ENCODE results near the gene SIRPA. TPM values are rescaled to one million over a fixed set of nuclear protein-coding genes. Genes with fewer than 3 reads are reported as not detected.
A peak's percentile ranks its signal among the peaks of the same experiment; 100 is the strongest.

SIRPA gene
- total and polyA plus RNA-seq, 2 of the 8 experiments (the other 6 are each of a cell fraction or from before 2014, with no cell fraction given) = 3.9 to 4.3 TPM

DNA sequence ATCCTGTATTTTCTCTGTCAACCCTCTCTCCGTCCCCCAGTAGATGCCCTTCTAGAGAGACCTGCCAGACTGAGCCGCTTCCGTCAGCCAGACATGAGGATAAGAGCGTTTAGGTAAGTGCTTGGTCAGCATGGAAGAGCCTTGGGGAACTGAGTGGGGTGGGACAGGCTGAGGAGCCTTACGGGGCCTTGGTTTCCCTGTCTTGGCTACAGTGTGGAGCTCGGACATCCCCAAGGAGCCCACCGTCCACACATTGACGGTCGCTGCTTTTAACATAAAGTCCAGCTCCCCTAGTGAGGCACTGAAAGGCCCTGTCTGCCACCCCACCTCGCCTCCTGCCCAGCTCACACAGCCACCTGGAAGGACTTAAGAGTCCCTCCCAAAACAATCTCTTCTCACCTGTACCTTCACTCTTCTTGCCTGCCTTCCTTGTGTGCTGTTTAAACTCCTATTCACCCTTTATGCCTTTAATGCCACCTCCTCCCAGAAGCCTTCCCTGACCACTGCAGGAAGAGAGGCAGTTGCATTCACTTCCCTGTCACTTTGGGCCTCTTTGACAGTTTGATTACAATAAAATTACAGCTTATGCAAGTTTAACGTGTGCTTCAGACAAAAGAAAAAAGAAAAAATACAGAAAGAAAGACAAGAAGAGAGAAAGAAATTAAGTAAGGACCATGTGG is 56.4 kb downstream of the SIRPA start:
- CTCF ChIA-PET (ENCODE audit: partially characterized antibody) = interaction anchor here (0.7 to 9.9 kb wide), 5 partner anchors 13 to 142 kb away, joined by 3 to 51 read pairs (median 3); no protein-coding TSS in a partner anchor
- TF ChIP-seq, protein P1, sequence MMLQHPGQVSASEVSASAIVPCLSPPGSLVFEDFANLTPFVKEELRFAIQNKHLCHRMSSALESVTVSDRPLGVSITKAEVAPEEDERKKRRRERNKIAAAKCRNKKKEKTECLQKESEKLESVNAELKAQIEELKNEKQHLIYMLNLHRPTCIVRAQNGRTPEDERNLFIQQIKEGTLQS (IDR thresholded peaks at IDR 0.05; ENCODE audit: insufficient read depth, low read depth, low read length) = no peak
- no peak for TF ChIP-seq CHD2 (IDR thresholded peaks at IDR 0.05; ENCODE audit: low read length)
- TF ChIP-seq CEBPB (IDR thresholded peaks at IDR 0.05; ENCODE audit: low read depth, low read length) = no peak
- TF ChIP-seq NRF1 (IDR thresholded peaks at IDR 0.05; ENCODE audit: low read depth, low read length) = no peak
- TF ChIP-seq CBX8 (IDR thresholded peaks at IDR 0.05; ENCODE audit: borderline replicate concordance, low read depth, low read length) = no peak
- no peak for TF ChIP-seq CBX5 (IDR thresholded peaks at IDR 0.05; ENCODE audit: low read depth, low read length)
- no peak for TF ChIP-seq HDAC2 (IDR thresholded peaks at IDR 0.05; ENCODE audit: borderline replicate concordance in 1 of 2, low read depth in 2 of 2, low read length in 2 of 2)
- no peak for TF ChIP-seq SRF (IDR thresholded peaks at IDR 0.05; ENCODE audit: low read depth, low read length)
- TF ChIP-seq BACH1 (IDR thresholded peaks at IDR 0.05; ENCODE audit: low read length) = no peak
- TF ChIP-seq POU5F1 (IDR thresholded peaks at IDR 0.05; ENCODE audit: low read depth, low read length) = no peak
- TF ChIP-seq, protein P2, sequence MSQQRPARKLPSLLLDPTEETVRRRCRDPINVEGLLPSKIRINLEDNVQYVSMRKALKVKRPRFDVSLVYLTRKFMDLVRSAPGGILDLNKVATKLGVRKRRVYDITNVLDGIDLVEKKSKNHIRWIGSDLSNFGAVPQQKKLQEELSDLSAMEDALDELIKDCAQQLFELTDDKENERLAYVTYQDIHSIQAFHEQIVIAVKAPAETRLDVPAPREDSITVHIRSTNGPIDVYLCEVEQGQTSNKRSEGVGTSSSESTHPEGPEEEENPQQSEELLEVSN (IDR thresholded peaks at IDR 0.05) = no peak
- no peak for TF ChIP-seq POLR2AphosphoS5 (IDR thresholded peaks at IDR 0.05; ENCODE audit: low read depth, low read length)

More for the DNA sequence above, 56.4 kb downstream of the SIRPA start:
- no peak overlapping the region for H3K4me2 ChIP-seq (ENCODE audit: insufficient read depth in 1 of 2, low read depth in 2 of 2, low read length in 2 of 2)
- H3K79me2 ChIP-seq (ENCODE audit: control insufficient read depth in 1 of 2, insufficient read depth in 2 of 2, low read length in 2 of 2) = no peaks in the 10 kb centered on the region
- H2AFZ ChIP-seq (ENCODE audit: low read length) = no peak overlapping the region
- H3K27ac ChIP-seq (ENCODE audit: low read depth, low read length) = no peak overlapping the region
- H3K4me1 ChIP-seq (replicated peaks in 1 of 4; ENCODE audit: control insufficient read depth in 3 of 4, insufficient read depth in 4 of 4, low read length in 3 of 4) = peaks cover 4 to 27% (median 14%) of the 10 kb centered on the region in 4 experiments; a peak in 6 of 7 replicates
- H4K91ac ChIP-seq (replicated peaks; ENCODE audit: insufficient read length, low read length) = no peak overlapping the region
- H3K23me2 ChIP-seq (ENCODE audit: low read depth, low read length) = peaks cover 4% of the 10 kb centered on the region; the same call in 1 of the 2 replicates
- H3K36me3 ChIP-seq (ENCODE audit: control insufficient read depth in 2 of 4, insufficient read depth in 4 of 4, low read length in 3 of 4) = no peaks in the 10 kb centered on the region
- 85% methylated on average over 11 of the region's 11 CpGs; no CpG with 5 or more reads in 1 of the 2 experiments for WGBS, 2 experiments (ENCODE audit: extremely low coverage in 1 of 2, insufficient coverage in 1 of 2, insufficient read length in 1 of 2, insufficient replicate concordance in 2 of 2, low coverage in 1 of 2, low lambda C conversion rate in 2 of 2, missing lambda C conversion rate in 1 of 2)
- H3K79me1 ChIP-seq (ENCODE audit: low read depth, low read length) = no peaks in the 10 kb centered on the region
- no peak overlapping the region for H4K5ac ChIP-seq (ENCODE audit: insufficient read length, low read depth, low read length)
- no peak for DNase-seq (ENCODE audit: low read depth in 1 of 2, low spot score in 2 of 2)
- H4K8ac ChIP-seq (ENCODE audit: extremely low read depth, insufficient read depth, low read length) = no peak overlapping the region
- no peak for FAIRE-seq
- no peak overlapping the region for H3K56ac ChIP-seq (replicated peaks; ENCODE audit: insufficient read length, low read depth, low read length)
- H2AK5ac ChIP-seq (ENCODE audit: low read depth, low read length) = no peak overlapping the region
- H3K4me3 ChIP-seq (ENCODE audit: extremely low read depth in 1 of 4, insufficient read depth in 2 of 4, low read depth in 3 of 4, low read length in 4 of 4) = no peak overlapping the region
- H3K27me3 ChIP-seq (replicated peaks in 1 of 4; ENCODE audit: control insufficient read depth in 3 of 4, extremely low read depth in 1 of 4, insufficient read depth in 3 of 4, low read length in 3 of 4) = peaks cover 0 to 13% (median 9%) of the 10 kb centered on the region in 4 experiments; a peak in 4 of 7 replicates
- no peak overlapping the region for H3K9ac ChIP-seq (replicated peaks in 1 of 4; ENCODE audit: extremely low read depth in 1 of 4, low read depth in 3 of 4, low read length in 3 of 4)
- no peak overlapping the region; the same call in 1 of the 2 replicates for H2BK5ac ChIP-seq (ENCODE audit: low read depth, low read length)
- no peak overlapping the region for H3K4ac ChIP-seq (replicated peaks; ENCODE audit: insufficient read length, low read depth, low read length)
- H2BK12ac ChIP-seq (ENCODE audit: low read depth, low read length) = peak overlapping the region; percentile 31; the same call in 1 of the 2 replicates
- no peak overlapping the region for H2BK20ac ChIP-seq (ENCODE audit: low read length)
- no peak overlapping the region for H2BK15ac ChIP-seq (ENCODE audit: low read length)
- no peak overlapping the region for H3K14ac ChIP-seq (ENCODE audit: insufficient read length)
- POLR2A ChIA-PET (ENCODE audit: partially characterized antibody) = no interaction called here
- no peak overlapping the region for H3K23ac ChIP-seq (ENCODE audit: insufficient read length)
- no peak overlapping the region; the same call in 1 of the 2 replicates for H3K18ac ChIP-seq (ENCODE audit: extremely low read depth, low read length)
- no peaks in the 10 kb centered on the region for H3K9me3 ChIP-seq (ENCODE audit: insufficient read depth in 2 of 2, low read depth in 1 of 2, low read length in 1 of 2)
- H2BK120ac ChIP-seq (replicated peaks; ENCODE audit: low read depth, low read length) = no peak overlapping the region
- H4K20me1 ChIP-seq (replicated peaks in 1 of 2; ENCODE audit: control insufficient read depth in 1 of 2, insufficient read depth in 2 of 2, low read length in 2 of 2) = no peaks in the 10 kb centered on the region
